Stomach (tissue), 9 donors: ENCODE measurements around the gene GNB1L. TPM values are rescaled to one million over a fixed set of nuclear protein-coding genes. Genes with fewer than 3 reads are reported as not detected.
"Not testable (repeated sequence)": the region's sequence is repeated elsewhere in the genome, so short reads cannot be mapped to it uniquely, and the experiment has no call there.

Source experiments
- DNase-seq, 2 donors: peaks; one replicate each; pipeline versions ENCODE4 v3.0.0 to v3.0.0-alpha.2; 2013 to 2019
- H3K27ac ChIP-seq, 5 donors: fragments of 200-600 bp in 4 of 5; sonication (generic) in 4 of 5; one replicate each; pipeline ENCODE4 v1.5.1; 2013 to 2019; ENCODE audit warnings: mild to moderate bottlenecking in 1 of 5, moderate library complexity in 1 of 5
- H3K27me3 ChIP-seq, 3 donors: fragments of 200-600 bp; sonication (generic); one replicate each; pipeline ENCODE4 v1.5.1; 2017 to 2019; ENCODE audit warnings: mixed run types in 1 of 3
- H3K36me3 ChIP-seq, 4 donors: fragments of 200-600 bp; sonication (generic); 1 replicate in 3 of 4; 2 replicates in 1 of 4; pipeline ENCODE4 v1.5.1; 2016 to 2019
- H3K4me1 ChIP-seq, 4 donors: fragments of 200-600 bp; sonication (generic); one replicate each; pipeline ENCODE4 v1.5.1; 2016 to 2019
- H3K4me3 ChIP-seq, 4 donors: fragments of 200-600 bp; sonication (generic) in 3 of 4; one replicate each; pipeline ENCODE4 v1.5.1; 2016 to 2019; ENCODE audit warnings: mild to moderate bottlenecking in 1 of 4
- H3K9me3 ChIP-seq, 4 donors: fragments of 200-600 bp; sonication (generic); one replicate each; pipeline ENCODE4 v1.5.1; 2016 to 2019
- EP300 ChIP-seq: sonication (generic); formaldehyde crosslinking; IDR thresholded peaks from one replicate; pipeline ENCODE4 v1.6.1; 2017; ENCODE audit warnings: antibody characterized with exemption
- POLR2A ChIP-seq, 4 donors: fragments of 450-650 bp; IDR thresholded peaks; one replicate each; pipeline ENCODE4 v1.6.1; 2016; ENCODE audit warnings: antibody characterized with exemption in 4 of 4, control low read depth in 2 of 4, mild to moderate bottlenecking in 1 of 4, moderate library complexity in 1 of 4
- POLR2AphosphoS5 ChIP-seq, 3 donors: sonication (generic); formaldehyde crosslinking; IDR thresholded peaks; one replicate each; pipeline ENCODE4 v1.6.1; 2016; ENCODE audit warnings: antibody characterized with exemption in 3 of 3
- WGBS, 5 donors: extraction: QIAGEN DNeasy Blood & Tissue Kit in 3 of 5; methylation state at CpG; one replicate each; pipeline versions ENCODE4 v1.1.5 to v1.1.7; 2013 to 2018; 5-methylcytosine and 5-hydroxymethylcytosine counted together
- intact Hi-C: fragments of 100-400 bp; cut with DNase I; formaldehyde crosslinking; loops from one replicate; pipeline ENCODE4 v1.15.1; 2023; ENCODE audit warnings: low total_unique reads
- polyA plus RNA-seq, 3 donors: library from polyadenylated mRNA; stranded (reverse); fragments of 200-250 nt; gene quantifications; one replicate each; pipeline ENCODE4 v1.2.3, GENCODE V29; 2013
- total RNA-seq, 5 donors: library from RNA; depleted of rRNA; stranded (reverse); fragments of >200 nt; gene quantifications; one replicate each; pipeline versions ENCODE4 v1.1.0 to v1.2.3, GENCODE V29; 2014 to 2016
- TF ChIP-seq, protein P1 (sequence below), 7 experiments: fragments of 450-650 bp in 4 of 7; fragments of 200-600 bp in 3 of 7; sonication (generic) in 3 of 7; IDR thresholded peaks; one replicate each; pipeline ENCODE4 v1.5.1; 2016 to 2019; ENCODE audit warnings: antibody characterized with exemption in 7 of 7, control low read depth in 2 of 7, mild to moderate bottlenecking in 1 of 7
- donor health status: healthy with polysubstance abuse.
- donor health status: Bipolar disorder and iron deficiency.
- donor health status: healthy.

Gene GNB1L
- total and polyA plus RNA-seq, 8 donors = 0.29 to 6.8 (median 3.1) TPM; not detected in 1

DNA sequence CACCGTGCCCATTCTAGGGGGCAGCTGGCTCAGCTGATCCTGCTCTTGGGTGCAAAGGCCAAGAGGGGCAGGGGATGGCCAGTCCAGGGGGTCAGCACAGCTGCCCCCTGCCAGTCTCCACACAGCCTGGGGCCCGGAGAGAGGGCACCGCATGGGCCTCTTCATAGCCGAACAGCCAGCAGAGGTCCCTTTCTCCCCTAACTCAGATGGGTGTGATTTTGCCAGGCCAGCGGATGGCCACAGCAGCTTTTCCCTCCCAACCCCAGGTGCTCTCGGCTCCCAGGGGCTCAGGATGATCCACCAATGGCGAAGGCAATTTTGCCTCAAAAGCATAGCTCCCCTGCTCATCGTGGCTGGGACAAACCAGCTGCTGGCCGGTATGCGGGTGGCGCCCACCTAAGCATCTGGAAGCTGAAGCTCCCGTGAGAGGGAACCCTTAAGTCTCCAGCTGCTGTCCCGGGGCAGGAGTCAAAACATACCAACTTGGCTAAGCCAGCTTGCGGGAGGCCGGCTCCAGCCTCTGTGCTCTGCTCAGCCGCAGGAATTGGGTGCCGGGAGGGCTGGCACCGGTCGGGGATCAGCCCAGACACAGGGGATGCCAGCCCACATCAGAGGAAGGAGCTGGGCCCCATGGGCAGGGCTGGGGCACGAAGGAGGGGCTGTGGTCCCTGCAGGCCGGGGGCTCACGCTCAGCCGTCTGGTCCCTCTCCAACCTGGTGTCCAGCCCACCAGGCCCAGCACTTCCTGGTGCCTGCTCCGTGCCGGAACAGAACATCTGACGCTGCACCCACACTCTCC is 30.5 kb upstream of the GNB1L start:
- Histone ChIP-seq H3K36me3 (peaks cover 0 to 49% (median 43%) of the 10 kb centered on the region in 4 donors), H3K4me1 (peaks cover 8 to 40% (median 16%) of the 10 kb centered on the region in 4 donors), H3K9me3 (no peaks in the 10 kb centered on the region), H3K27me3 (no peaks in the 10 kb centered on the region), H3K27ac (no peak overlapping the region), H3K4me3 (no peak overlapping the region)
- DNase-seq = peak in 1 of 2 donors; percentile 3
- TF ChIP-seq POLR2A (IDR thresholded peaks at IDR 0.05) = no peak
- TF ChIP-seq, protein P1, sequence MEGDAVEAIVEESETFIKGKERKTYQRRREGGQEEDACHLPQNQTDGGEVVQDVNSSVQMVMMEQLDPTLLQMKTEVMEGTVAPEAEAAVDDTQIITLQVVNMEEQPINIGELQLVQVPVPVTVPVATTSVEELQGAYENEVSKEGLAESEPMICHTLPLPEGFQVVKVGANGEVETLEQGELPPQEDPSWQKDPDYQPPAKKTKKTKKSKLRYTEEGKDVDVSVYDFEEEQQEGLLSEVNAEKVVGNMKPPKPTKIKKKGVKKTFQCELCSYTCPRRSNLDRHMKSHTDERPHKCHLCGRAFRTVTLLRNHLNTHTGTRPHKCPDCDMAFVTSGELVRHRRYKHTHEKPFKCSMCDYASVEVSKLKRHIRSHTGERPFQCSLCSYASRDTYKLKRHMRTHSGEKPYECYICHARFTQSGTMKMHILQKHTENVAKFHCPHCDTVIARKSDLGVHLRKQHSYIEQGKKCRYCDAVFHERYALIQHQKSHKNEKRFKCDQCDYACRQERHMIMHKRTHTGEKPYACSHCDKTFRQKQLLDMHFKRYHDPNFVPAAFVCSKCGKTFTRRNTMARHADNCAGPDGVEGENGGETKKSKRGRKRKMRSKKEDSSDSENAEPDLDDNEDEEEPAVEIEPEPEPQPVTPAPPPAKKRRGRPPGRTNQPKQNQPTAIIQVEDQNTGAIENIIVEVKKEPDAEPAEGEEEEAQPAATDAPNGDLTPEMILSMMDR (IDR thresholded peaks at IDR 0.05) = no peak
- TF ChIP-seq POLR2AphosphoS5 (IDR thresholded peaks at IDR 0.05) = no peak
- TF ChIP-seq EP300 = no peak
- 90 to 93% (median 92%) methylated on average over 11 to 26 of the region's 26 CpGs for WGBS, 5 donors
- intact Hi-C loops = no loop called here

DNA sequence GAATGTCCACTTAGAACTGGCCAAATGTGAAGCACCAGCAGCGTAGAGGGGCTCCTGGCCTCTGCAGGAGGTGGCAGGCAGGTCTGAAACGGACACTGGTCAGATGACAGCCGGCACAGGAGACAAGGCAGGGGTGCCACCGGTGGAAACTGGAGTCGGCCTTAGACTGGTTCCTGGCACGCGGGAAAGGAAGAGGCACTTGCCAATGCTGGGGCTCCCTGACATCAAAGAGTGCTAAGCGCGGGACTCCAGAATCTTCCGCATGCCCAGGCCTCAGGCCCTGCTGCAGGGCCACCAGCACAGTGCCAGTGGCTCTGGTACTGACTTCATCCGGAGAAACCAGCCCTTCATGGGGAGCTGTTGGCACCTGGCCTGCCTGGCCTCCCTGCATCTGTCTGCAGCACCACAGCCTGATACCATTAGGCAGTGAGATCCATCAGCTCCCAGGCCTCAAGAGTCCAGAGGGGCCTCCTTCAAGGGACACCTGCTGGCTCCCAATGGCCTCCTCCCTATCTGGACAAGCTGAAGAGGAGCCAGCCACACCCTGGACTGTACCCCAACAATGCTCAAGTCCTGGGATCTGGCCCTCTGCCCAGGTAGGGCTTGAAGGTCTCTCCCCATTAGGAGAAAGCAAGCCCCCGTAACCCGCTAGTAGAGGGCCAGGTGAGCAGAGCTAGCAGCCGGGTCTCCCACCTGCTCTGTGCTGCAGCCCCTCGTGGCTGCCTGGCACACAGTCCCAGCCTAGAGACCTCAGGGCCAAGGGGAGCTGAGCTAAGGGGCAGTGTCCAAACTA is 29.7 kb upstream of the GNB1L start:
- DNase-seq = peak in 1 of 2 donors; percentile 8
- H3K27me3 ChIP-seq = no peaks in the 10 kb centered on the region
- TF ChIP-seq POLR2A (IDR thresholded peaks at IDR 0.05) = no peak
- TF ChIP-seq EP300 = no peak
- TF ChIP-seq, protein P1 (IDR thresholded peaks at IDR 0.05) = no peak
- no peak for TF ChIP-seq POLR2AphosphoS5 (IDR thresholded peaks at IDR 0.05)
- H3K4me1 ChIP-seq = peaks cover 8 to 40% (median 17%) of the 10 kb centered on the region in 4 donors
- no peak overlapping the region for H3K4me3 ChIP-seq
- no peak overlapping the region for H3K27ac ChIP-seq
- peaks cover 0 to 50% (median 47%) of the 10 kb centered on the region in 4 donors for H3K36me3 ChIP-seq
- intact Hi-C loops = no loop called here
- 80 to 93% (median 89%) methylated on average over 8 to 15 of the region's 15 CpGs for WGBS, 5 donors
- no peaks in the 10 kb centered on the region for H3K9me3 ChIP-seq

DNA sequence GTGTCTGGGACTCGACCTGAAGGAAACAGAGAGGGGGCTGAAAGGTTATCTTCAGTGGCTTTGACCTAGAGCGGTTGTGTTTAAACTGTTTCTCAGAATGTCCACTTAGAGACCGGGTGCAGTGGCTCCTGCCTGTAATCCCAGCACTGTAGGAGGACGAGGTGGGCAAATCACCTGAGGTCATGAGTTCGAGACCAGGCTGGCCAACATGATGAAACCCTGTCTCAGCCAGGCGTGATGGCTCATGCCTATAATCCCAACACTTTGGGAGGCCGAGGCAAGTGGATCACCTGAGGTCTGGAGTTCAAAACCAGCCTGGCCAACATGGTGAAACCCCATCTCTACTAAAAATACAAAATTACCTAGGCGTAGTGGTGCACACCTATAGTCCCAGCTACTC is 28.8 kb upstream of the GNB1L start:
- 83 to 94% (median 90%) methylated on average over 8 of the region's 8 CpGs for WGBS, 5 donors
- H3K9me3 ChIP-seq, H3K27ac ChIP-seq, H3K27me3 ChIP-seq, intact Hi-C loops, H3K4me3 ChIP-seq, DNase-seq: not testable (repeated sequence)
- peaks cover 0 to 47% (median 40%) of the 10 kb centered on the region in 4 donors for H3K36me3 ChIP-seq
- peaks cover 8 to 40% (median 17%) of the 10 kb centered on the region in 4 donors for H3K4me1 ChIP-seq

DNA sequence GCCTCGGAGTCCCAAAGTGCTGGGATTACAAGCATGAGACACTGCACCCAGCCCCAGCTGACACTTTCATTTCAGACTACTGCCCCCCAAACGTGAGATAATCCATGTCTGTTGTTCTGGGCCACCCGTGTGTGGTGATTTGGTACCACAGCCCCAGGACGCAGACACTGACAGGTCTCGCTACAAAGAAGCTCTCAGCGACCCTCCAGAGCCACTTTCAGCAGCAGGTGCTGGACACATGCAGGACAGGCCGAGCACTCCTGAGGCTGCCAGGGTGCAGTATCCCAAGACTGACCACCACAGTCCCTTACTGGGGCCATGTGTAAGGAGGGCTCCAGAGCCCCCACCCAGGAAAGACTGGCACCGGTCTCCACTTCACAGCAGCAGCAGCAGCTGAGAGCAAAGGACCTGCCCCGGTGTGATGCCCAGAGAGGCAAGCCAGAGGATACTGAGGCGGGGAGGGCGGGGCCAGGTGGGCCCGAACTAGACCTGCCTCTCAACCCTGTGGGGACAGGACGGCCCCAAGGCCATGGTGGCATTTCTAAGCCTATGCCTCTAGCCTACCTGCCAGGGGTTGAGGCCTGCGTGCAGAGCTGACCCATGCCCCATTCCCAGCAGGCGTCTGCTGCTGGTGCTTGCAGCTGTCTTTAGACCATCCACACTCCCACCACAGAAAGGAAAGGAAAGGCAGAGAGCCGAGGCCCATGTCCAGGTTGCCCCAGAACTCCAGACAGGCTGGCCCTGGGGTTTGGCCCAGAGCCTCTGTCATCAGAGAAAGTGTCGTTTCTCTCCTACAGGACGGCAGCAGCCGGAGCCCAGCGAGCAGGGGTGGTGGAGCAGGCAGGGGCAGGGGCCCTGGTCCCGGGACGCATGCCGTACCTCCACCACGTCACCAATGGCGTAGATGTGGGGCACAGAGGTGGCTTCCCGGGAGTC is 28.0 kb upstream of the GNB1L start:
- intact Hi-C loops = no loop called here
- TF ChIP-seq EP300 (no peak), POLR2A (IDR thresholded peaks at IDR 0.05) (no peak), POLR2AphosphoS5 (IDR thresholded peaks at IDR 0.05) (no peak)
- TF ChIP-seq, protein P1 (IDR thresholded peaks at IDR 0.05) = no peak
- Histone ChIP-seq H3K27ac (no peak overlapping the region), H3K4me3 (no peak overlapping the region), H3K36me3 (peaks cover 0 to 47% (median 41%) of the 10 kb centered on the region in 4 donors), H3K9me3 (no peaks in the 10 kb centered on the region), H3K4me1 (peaks cover 8 to 37% (median 17%) of the 10 kb centered on the region in 4 donors), H3K27me3 (no peaks in the 10 kb centered on the region)
- 86 to 94% (median 91%) methylated on average over 23 to 26 of the region's 26 CpGs for WGBS, 5 donors
- peak in 1 of 2 donors; percentile 2 for DNase-seq
